ENCODE measurements around the gene HOXA1.

GRCh38 chr7:27091941-27092818, 3.6 kb downstream of the HOXA1 start:
- no peak for TF ChIP-seq CTCF (IDR thresholded peaks at IDR 0.05)
- TF ChIP-seq POLR2A (IDR thresholded peaks at IDR 0.05; ENCODE audit: low read depth), result no peak

Measured in esophagus muscularis mucosa (tissue), 3 donors.